ENCODE measurements around the gene VHLL.
A peak's percentile ranks its signal among the peaks of the same experiment; 100 is the strongest.

Gene VHLL

DNA sequence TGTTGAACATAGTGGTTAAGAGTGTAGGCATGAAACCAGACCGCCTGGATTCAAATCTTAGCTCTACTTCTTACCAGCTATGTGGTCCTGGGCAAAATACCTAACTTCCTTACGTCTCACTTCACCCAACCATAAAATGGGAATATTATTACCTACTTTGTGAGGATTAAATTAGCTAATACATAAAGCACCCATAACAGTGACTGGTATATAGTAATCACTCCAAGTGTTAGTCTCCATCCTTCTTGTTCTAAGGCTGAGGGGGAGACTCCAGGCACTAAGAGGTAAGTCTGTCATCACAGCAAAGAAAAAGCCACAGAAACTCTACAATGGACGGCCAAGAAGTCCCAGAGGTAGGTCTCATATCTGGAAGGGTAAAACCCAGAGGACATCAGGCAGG is 19.3 kb downstream of the VHLL start:
- DNase-seq (ENCODE audit: low read depth in 1 of 2, low spot score in 1 of 2), result no peak
- Histone ChIP-seq H3K27ac (replicated peaks) (no peak overlapping the region), H3K4me3 (replicated peaks; ENCODE audit: insufficient read depth, low read length) (no peak overlapping the region), H3K27me3 (ENCODE audit: insufficient read depth, poor library complexity, severe bottlenecking) (no peaks in the 10 kb centered on the region)
- TF ChIP-seq SPI1 (IDR thresholded peaks at IDR 0.05; ENCODE audit: borderline replicate concordance, low read depth), result no peak
- TF ChIP-seq CTCF (IDR thresholded peaks at IDR 0.05; ENCODE audit: insufficient read depth, low read length), result no peak
- no peak for TF ChIP-seq REST (IDR thresholded peaks at IDR 0.05; ENCODE audit: insufficient replicate concordance, low read depth)
- no peak for TF ChIP-seq POLR2AphosphoS5 (IDR thresholded peaks at IDR 0.05; ENCODE audit: low read depth)
- TF ChIP-seq GABPA (IDR thresholded peaks at IDR 0.05; ENCODE audit: low read depth), result no peak

DNA sequence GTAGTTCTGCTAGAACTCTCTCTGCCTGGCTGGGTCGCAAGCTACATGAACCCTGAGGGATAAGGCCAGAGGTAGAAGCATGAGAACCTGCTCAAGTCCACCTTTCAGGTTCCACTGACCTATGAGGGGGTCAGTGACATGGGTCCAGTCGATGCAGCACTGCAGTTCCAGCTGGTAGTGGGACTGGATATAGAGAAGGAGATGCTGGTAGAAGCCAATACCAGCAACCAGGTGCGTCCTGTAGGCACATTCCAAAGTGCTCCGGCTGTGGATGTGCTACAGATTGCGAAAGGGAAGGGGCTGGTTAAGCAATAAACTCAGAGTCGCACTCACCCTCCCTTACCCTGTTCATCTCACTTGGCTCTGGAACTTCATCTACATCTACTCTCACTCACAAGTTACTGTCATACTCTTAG is 22.1 kb downstream of the VHLL start:
- Histone ChIP-seq H3K27ac (replicated peaks) (peak overlapping the region; percentile 53), H3K27me3 (ENCODE audit: insufficient read depth, poor library complexity, severe bottlenecking) (no peaks in the 10 kb centered on the region), H3K4me3 (replicated peaks; ENCODE audit: insufficient read depth, low read length) (no peak overlapping the region)
- TF ChIP-seq CTCF (IDR thresholded peaks at IDR 0.05; ENCODE audit: insufficient read depth, low read length), result no peak
- TF ChIP-seq REST (IDR thresholded peaks at IDR 0.05; ENCODE audit: insufficient replicate concordance, low read depth), result no peak
- TF ChIP-seq POLR2AphosphoS5 (IDR thresholded peaks at IDR 0.05; ENCODE audit: low read depth), result 0 out of 2 replicates have a peak, but pooled peaks have one; percentile 32
- no peak for TF ChIP-seq GABPA (IDR thresholded peaks at IDR 0.05; ENCODE audit: low read depth)
- TF ChIP-seq SPI1 (IDR thresholded peaks at IDR 0.05; ENCODE audit: borderline replicate concordance, low read depth), result no peak
- peak; percentile 74 to 82 for DNase-seq (ENCODE audit: low read depth in 1 of 2, low spot score in 1 of 2)

- Histone ChIP-seq H3K4me3 (replicated peaks; ENCODE audit: insufficient read depth, low read length) (no peak overlapping the region), H3K27me3 (ENCODE audit: insufficient read depth, poor library complexity, severe bottlenecking) (no peaks in the 10 kb centered on the region), H3K27ac (replicated peaks) (peak overlapping the region; percentile 53)
- peak; percentile 18 to 34 for DNase-seq (ENCODE audit: low read depth in 1 of 2, low spot score in 1 of 2)
- TF ChIP-seq GABPA (IDR thresholded peaks at IDR 0.05; ENCODE audit: low read depth), result no peak
- TF ChIP-seq REST (IDR thresholded peaks at IDR 0.05; ENCODE audit: insufficient replicate concordance, low read depth), result no peak
- TF ChIP-seq SPI1 (IDR thresholded peaks at IDR 0.05; ENCODE audit: borderline replicate concordance, low read depth), result no peak
- no peak for TF ChIP-seq POLR2AphosphoS5 (IDR thresholded peaks at IDR 0.05; ENCODE audit: low read depth)
- no peak for TF ChIP-seq CTCF (IDR thresholded peaks at IDR 0.05; ENCODE audit: insufficient read depth, low read length)
Measured at GRCh38 chr1:156276532-156276931, 22.6 kb downstream of the VHLL start.

Data from HL-60 (cell line).